GM18498 (cell line): ENCODE measurements around the gene LEKR1.

ENCODE experiments used
- ATAC-seq: cut with Tn5 transposase; IDR thresholded peaks from one replicate; pipeline ENCODE4 v1.9.1; 2021; ENCODE audit warnings: mild to moderate bottlenecking, moderate library complexity; ENCODE audit not compliant: unreplicated experiment

Gene LEKR1

GRCh38 chr3:157092230-157092629 lies 266.1 kb downstream of the LEKR1 start:
- ATAC-seq: no peak

GRCh38 chr3:157093096-157093495 lies 266.9 kb downstream of the LEKR1 start:
- ATAC-seq: no peak

- ATAC-seq: no peak
These were observed 268.1 kb downstream of the LEKR1 start for GRCh38 chr3:157094301-157094700.

DNA sequence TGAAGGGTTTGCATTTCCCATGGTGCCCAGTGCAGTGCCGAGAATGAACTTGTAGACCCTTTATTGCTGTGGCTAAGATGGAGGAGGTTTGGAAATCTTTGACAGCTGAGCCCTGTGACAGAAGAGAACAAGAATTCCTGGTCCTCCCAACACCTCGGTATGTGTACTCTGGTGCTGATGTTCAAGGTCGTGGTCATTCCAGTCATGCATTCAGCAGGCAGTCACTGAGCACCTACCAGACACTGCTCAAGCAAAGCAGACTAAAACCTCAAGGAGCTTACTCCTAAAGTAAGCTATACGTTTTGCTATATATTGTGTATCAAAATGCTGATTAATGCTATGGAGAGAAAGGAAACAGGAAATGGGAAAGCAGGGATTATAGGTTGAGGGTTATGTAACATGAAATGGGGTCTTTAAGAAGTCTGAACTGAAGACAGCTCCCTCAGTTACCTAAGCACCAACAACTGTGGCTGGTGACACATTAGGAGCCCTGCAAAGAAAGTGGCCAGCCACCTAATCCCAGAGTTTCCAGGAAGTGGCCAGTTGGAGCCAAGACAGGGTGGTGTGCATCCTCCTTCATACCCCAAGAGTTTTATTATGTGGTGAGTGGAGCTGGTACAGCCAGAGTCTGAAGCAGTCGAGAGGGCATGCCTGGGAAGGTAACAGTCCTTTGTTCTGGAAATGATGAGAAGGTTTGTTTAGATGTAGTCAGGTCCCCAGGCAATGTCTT lies 268.8 kb downstream of the LEKR1 start:
- no peak for ATAC-seq
